GM21576 (cell line): ENCODE results near the gene RAB6C.
"Not testable (repeated sequence)": the region's sequence is repeated elsewhere in the genome, so short reads cannot be mapped to it uniquely, and the experiment has no call there.

Experiments used
- ATAC-seq: cut with Tn5 transposase; IDR thresholded peaks from one replicate; pipeline ENCODE4 v1.9.1; 2021; ENCODE audit warnings: mild to moderate bottlenecking, moderate library complexity; ENCODE audit not compliant: unreplicated experiment

Gene RAB6C

DNA sequence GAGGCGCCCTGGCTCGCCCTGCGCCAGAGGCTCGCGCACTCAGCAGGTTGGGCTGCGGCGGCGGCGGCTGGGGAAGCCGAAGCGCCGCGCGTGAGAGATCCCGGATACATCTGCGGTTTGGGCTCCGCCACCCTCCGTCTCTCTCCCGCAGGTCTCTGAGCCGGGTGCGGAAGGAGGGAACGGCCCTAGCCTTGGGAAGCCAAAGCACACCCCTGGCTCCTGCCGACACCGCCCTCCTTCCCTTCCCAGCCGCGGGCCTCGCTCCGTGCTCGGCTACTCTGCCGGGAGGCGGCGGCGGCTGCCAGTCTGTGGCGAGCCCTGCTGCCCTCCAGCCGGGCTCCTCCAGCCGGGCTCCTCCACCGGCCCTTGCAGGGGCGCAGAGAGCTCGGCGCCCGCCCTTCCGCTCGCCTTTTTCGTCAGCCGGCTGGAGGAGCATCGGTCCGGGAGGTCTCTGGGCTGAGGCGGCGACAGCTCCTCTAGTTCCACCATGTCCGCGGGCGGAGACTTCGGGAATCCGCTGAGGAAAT is at the start of gene RAB6C:
TSS of gene RAB6C (plus strand) at position 38 of the 527 bp plus-strand sequence. CDS start at position 488, 450 bp downstream.
- not testable (repeated sequence) for ATAC-seq

DNA sequence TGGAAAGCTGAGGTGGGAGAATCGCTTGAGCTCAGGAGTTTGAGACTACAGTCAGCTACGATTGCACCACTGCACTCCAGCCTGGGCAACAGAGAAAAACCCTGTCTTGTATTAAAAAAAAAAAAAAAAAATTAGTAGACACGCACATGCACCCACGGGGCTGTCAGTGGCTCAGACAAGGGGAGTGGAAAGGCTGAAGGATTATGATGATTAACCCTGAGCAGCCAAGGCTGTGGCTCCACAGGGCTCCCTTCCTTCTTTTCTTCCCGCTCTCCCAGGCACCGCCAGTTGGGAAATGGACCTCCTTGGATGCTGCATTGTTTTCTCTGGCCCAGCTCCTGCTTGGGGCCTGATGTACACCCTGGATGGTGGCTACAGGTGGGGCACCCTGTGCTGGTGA is 49.0 kb upstream of the RAB6C start:
- no peak for ATAC-seq

DNA sequence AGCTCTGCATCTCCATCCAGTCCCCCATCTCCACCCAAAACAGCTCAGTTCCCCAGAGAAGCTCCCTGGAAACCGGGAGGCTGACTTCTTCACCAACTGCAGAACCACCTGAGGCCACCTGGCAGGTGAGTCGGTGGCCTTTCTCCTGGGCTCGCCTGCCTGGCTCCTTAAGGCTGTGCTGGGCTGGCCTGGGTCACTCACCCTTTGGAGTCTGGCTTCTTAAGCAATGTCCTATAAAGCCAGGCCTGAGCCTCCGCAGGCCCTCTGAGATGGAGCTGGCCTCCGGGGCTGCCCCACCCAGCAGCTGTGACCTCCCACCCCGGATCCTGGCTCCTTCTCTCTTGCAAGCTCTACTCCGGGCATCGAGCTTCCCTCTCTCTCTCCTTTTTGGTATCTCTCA is 46.1 kb upstream of the RAB6C start:
- ATAC-seq, result not testable (repeated sequence)

DNA sequence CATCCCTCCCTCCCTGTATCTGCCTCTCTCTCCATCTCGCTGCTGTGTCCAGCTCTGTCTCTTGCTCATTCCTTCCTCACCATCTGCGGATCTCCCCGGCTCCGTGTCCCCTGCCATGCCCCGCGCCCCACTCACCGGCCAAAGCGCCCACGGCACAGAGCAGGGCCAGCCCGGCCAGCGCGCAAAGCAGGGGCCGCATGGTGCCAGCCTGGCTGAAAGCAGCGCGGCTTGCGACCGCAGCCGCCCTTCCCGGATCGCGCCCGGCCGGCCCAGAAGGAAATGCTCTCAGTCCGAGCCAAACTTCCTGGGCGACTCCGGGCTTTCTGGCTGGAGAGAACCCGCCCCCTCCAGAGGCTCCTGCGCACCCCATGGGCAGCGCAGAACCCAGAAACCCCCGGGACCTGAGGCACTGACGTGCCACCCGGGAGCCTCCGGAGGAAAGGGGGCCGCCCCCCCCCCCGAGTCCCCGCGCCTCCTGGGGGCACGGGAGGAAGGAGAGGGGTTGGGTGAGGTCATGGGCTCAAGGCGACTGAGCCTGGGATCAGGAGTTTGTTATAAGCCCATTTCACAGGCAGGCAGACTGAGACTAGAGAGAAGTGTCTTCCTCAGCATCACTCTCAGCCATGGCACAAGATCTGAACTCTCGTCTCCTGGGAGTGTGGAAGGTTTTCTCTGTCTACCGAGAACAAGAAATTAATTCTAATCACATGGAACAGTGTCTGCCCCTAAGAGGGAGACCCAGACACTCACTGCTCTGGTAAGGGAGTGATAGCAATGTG is 45.2 kb upstream of the RAB6C start:
- ATAC-seq, result no peak

DNA sequence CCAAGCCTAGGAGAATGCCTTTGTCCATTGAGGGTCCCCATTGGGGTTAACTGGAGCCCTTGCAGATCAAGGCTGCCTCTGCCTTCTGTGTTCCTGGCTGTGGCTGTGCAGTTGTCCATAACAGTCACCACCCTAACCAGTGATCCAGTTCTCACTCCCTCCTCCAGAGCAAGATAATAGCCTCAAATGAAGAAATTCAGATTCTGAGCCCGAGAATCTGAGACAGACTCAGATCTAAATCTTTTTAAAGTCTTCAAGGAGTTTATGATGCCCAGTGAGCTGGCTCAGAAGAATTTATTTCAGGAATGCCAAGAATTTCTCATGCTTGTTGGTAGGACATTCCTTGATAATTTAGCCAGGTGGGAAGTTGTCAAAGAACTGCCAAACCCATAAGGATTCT is 44.3 kb upstream of the RAB6C start:
- ATAC-seq, result no peak

DNA sequence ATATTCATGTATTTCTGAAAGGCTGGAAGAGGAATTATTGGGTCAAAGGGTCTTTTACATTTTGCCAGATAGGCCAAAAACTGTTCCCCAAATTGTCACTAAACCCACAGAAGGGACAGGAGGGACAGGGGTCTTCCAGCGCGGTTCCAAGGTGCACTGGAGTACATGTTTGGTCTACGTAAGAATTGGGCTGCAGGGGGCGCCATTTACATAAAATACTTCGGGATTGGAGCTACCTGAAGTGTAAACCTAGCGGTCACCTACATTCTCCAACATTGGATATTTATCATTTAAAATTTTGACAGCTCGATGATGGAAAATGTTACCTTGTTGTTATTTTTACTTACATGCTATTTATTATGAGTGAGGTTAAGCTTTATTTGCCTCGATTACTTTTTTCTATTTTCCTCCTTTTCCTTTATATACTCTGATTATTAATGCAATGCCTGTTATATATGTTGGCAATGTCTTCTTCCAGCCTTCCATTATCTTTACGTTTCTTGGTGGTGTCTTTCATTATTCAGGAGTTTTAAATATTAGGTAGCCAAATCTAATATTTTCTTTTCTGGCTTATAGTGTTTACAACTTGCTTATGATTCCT is 43.0 kb upstream of the RAB6C start:
- no peak for ATAC-seq

DNA sequence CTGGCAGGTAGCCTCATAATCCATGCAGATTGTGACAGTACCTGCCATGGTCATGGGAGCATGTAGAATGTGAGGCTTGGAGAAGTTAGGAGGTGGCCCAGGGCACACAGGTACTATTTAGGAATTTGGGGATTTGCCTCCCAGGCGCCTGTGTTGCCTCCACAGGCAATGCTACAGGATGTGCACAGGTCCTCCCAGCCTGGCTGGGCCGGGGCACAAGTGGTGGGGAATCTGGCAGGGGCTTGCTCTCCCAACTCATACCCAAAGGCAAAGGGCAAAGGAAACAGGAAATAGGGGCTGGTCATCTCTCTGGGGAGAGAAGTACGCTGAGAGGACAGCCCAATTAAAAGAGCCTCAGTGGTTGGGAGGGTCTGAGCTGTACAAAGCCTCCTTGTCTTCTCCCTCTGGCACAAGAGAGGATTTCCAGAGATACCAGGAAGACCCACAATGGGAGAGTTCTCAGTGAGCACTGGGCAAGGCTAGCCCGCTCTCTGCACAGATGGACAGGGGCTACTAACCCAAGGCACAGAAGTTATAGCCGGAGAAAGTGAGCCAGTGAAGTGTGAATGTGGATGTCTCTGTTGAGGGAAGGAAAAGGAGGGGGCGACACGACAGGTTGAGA is 40.5 kb upstream of the RAB6C start:
- not testable (repeated sequence) for ATAC-seq

DNA sequence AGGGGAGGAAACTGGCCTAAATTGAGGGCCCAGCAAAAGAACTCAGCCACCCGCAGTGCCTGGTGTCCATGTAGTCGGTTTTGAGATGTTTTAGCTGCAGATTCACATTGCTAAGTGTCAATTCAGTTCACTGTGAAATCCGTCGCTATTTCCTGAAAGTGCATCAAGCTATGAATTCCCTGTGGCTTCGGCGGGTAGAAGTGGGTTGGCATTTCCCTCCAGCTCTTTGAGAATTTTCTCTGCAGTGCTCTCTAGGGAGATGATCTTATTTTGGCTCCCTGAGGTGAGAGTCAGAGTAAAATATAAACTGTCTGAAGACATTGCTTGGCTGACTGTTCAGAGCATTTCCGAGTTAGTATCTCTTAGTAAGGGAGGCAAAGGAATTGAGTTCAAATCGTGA is 36.0 kb upstream of the RAB6C start:
- ATAC-seq, result not testable (repeated sequence)

DNA sequence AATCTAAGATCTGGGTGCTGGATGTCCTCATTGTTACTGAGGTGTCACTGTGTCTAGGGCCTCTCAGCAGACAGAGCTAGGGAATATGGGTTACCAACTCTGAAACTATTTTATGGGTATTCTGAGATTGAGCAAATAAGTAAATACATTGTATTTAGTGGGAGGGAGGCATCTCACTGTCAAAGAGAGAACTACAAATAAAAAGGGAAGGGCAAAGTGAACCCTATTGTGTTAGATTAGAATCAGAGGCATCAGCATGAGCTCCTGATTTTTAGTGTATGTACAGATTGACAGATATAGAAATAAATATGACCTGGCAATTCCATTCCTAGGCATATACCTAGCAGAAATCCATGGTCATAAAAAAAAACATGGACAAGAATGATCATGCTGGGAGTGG is 33.9 kb upstream of the RAB6C start:
- ATAC-seq, result no peak

DNA sequence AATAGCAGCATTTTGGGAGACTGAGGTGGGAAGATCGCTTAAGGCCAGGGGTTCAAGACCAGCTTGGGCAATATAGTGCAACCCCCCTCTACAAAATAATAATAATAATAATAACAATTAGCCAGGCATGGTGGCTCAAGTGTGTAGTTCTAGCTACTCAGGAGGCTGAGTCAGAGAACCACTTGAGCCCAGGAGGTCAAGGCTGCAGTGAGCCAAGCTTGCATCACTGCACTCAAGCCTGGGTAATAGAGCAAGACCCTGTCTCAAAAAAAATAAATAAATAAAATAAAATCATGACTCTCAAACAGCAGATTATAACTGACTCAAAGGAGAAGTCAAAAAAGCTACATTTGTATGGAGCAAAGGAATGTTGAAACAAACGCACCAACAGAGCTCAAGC is 31.8 kb upstream of the RAB6C start:
- ATAC-seq, result not testable (repeated sequence)

DNA sequence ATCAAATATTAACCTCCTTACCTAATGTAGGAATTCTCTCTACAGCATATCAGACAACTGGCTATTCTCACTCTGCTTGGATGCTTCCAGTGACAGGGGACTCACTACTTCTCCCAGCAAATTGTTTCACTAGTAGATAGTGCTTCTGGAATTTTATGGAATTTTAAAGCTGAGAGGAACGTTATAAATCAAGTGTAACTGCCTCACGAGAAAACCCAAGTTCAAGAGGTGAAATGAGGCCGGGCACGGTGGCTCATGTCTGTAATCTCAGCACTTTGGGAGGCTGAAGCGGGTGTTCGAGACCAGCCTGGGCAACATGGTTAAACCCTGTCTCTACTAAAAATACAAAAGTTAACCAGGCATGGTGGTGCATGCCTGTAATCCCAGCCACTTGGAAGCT is 23.3 kb upstream of the RAB6C start:
- ATAC-seq, result not testable (repeated sequence)

DNA sequence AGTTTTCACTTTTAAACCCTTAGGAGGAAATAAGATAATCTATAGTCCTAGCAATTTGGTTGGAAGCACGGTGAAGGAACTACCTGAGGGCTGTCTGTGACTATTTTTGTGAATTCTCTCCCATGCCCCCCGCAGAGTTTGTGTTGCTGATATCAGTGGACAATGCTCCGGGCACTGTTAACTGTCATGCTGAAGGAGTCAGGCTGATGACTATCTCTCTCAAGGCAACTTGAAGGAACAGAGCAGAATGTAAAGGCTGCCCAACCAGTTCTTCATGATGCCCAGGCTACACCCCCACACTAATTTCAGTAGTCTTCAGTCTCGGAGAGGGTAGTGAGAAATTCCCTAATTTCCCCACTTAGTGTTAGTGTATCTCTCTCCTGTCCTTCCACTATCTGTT is 21.6 kb upstream of the RAB6C start:
- no peak for ATAC-seq

DNA sequence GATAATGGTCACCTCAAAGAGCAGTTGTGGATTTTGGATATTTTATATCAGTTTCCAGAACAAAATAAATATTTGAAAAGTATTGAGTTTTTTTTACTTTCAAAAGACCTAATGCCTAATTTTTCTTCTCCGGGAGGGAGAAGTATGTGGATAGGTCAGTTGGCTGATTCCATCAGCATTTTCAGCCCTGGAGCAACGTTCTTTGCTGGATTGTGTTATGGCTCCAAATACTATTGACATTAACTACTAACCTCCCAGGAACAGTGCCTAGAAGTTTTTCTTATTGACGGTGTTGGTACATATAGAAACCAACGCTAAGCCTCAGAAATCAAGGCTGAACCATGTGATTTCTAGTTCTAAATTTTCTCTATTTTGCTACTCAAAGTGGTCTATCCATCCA is 20.7 kb upstream of the RAB6C start:
- not testable (repeated sequence) for ATAC-seq

DNA sequence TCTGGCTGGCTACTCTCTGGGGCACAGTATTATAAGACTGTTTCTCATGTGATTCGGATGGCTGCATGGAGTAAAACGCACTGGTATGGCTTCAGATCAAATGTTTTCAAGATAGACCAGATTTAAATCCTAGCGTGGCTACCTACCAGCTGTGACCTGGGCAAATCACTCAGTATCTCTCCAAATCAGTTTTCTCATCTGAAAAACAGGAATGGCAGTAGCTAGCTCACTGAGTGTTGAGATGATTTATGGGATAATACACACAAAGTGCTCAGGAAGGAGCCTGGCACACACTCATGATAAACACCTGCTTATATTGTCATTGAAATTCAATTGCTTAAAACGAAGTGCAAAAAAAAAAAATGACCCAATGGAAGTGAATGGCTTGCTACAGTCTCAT is 10.9 kb upstream of the RAB6C start:
- not testable (repeated sequence) for ATAC-seq

DNA sequence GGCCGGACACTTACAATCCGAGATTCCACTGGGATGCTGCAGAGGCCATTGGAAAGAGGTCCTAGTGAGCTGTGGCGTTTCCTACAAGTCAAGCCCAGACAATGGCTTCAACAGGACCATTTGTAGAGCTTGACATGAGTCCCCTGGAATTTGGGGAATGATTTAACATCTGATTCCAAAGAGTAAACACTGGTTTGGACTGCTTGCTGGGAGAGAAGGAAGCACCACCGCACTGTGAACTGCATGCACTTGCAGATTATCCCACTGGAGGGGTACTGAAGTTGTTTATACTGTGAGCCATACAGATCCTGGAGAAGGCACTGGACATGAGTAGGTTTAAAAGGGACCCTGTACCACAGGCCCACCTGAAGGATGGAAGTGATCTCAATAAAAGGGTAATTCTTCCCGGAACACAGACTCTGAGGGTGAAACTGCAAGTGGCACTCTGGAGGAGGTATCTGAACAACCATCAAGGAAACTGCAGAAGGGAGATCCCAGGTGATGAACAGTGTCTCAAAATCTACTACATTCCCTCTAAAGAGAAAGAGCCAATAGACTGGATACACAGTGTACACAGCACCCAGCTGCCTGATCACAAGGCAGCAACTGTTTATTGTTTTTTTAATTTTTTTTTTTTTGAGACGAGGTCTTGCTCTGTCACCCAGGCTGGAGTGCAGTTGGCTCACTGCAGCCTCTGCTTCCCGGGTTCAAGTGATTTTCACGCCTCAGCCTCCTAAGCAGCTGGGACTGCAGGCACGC is 4.3 kb upstream of the RAB6C start:
- ATAC-seq, result no peak

DNA sequence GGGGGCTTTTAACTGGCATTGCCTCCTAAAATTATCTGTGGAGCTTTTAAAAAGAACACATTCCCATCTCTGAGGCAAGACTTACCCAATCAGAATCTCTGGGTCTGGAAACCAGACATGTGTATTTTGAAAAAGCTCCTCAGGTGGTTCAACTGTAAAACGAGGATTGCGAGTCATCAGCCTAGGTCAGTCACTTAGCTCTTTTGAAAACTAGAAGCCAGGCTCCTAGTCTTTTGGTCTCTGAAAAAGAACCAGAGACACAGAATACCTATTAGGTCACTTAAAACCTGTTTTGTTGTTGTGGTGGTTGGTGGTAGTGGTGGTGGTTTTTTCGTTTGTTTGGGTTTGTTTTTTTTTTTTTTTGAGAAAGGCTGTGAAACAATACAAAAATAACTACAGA is 2.5 kb upstream of the RAB6C start:
- ATAC-seq, result not testable (repeated sequence)

DNA sequence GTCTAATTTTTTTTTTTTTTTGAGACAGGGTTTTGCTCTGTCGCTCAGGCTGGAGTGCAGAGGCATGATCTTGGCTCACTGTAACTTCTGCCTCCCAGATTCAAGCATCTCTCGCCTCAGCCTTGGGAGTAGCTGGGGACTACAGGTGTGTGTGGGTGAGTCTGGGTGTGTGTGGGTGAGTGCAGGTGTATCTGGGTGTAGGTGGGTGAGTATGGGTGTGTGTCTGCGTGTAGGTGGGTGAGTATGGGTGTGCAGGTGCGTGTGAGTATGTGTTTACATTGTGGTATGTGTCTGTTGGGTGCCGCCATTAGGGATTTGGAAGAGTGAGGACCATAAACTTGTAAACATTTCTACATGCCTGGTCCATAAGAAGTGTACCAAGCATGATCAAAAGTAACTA is 1.5 kb upstream of the RAB6C start:
- ATAC-seq, result no peak

DNA sequence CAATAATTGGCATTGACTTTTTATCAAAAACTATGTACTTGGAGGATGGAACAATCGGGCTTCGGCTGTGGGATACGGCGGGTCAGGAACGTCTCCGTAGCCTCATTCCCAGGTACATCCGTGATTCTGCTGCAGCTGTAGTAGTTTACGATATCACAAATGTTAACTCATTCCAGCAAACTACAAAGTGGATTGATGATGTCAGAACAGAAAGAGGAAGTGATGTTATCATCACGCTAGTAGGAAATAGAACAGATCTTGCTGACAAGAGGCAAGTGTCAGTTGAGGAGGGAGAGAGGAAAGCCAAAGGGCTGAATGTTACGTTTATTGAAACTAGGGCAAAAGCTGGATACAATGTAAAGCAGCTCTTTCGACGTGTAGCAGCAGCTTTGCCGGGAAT is 780 bp downstream of the RAB6C start:
- not testable (repeated sequence) for ATAC-seq

DNA sequence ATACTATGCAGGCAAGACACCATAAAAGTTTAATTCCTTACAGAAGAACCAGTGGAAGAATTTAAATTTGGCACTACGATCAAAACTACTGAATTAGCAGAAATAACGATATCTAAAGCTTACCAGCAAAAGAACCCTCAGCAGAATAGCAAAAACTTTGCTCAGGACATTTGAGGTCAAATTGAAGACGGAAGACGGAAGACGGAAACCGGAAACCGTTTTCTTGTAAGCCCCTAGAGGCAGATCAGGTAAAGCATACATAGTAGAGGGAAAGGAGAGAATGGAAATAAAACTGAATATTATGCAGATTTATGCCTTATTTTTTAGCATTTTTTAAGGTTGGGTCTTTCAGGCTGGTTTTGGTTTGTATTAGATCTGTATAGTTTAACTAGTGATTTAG is 2.2 kb downstream of the RAB6C start:
- ATAC-seq, result not testable (repeated sequence)

DNA sequence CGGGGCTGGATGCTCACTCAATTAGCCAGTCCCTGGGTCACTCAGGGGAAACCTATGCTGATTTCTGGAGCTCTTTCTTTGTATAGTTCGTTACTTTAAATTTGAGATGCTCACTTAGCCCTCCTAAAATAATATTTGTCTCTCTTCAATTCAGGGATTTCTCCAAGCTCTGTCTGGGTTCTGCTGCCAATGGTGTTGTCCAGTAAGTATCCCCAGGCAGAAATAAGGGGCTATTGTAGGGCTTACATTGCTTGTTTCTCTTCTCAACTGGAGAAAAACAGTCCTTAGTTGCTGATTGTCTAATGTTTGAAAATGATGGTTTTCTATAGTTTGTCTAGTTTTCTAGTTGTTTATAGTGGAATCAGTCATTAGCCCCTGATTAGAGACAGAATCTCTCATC is 5.0 kb downstream of the RAB6C start:
- no peak for ATAC-seq

DNA sequence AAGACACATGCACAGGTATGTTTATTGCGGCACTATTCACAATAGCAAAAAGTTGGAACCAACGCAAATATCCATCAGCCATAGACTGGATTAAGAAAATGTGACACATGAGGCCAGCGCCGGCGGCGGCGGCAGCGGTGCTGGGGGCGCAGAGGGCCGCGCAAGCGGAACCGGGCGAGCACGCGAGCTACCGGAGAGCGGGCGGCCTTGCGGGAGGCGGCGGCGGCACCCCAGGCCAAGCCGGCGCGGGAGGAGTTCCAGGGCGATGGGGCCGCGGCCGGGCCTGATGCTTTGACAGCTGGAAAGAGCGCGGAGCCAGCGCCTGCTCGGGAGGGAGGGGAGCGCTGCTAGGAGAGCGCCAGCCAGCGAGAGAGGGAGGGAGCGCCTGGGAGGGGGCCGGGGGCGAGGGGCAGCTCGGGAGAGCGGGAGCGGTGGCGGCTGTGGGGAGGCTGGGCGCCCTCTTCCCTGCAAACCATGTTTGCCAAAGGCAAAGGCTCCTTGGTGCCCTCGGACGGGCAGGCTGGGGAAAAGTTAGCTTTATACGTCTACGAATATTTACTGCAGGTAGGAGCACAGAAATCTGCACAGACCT is 13.0 kb downstream of the RAB6C start:
- ATAC-seq, result not testable (repeated sequence)
